Ovary (tissue), 3 donors: ENCODE data around the gene HTR3B.

ENCODE experiments used
- EP300 ChIP-seq: sonication (generic); formaldehyde crosslinking; IDR thresholded peaks from one replicate; pipeline ENCODE4 v1.6.1; 2017; ENCODE audit warnings: antibody characterized with exemption
- POLR2A ChIP-seq: fragments of 450-650 bp; IDR thresholded peaks from one replicate; pipeline ENCODE4 v1.6.1; 2017; ENCODE audit warnings: antibody characterized with exemption, mild to moderate bottlenecking, moderate library complexity
- TF ChIP-seq, protein P1 (sequence below), 3 donors: fragments of 450-650 bp in 2 of 3; fragments of 200-600 bp in 1 of 3; IDR thresholded peaks; one replicate each; pipeline versions ENCODE4 v1.5.1 to v1.8.0; 2016 to 2022; ENCODE audit warnings: antibody characterized with exemption in 3 of 3, mild to moderate bottlenecking in 1 of 3
- donor health status: DM: no; HTN: no; CAD: no.

DNA sequence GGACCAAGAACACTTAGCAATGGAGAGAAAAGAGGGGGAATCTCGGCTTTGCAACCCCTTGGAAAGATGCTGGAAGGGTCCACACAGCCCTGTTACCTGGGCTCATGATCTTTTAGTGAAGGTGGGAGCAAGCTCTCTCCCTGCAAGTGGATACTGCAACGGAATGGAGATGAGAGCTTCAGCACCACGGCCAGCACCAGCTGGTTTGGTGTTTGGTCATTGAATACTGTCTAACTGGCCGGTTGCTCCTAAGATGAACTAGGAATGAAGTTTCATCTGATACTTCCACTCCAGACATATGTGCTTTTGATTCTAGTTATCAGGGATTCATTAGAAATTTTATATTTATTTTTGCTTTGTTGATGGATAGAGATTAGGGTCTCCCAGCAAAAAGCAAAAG lies 86.6 kb downstream of the HTR3B start:
- TF ChIP-seq, protein P1, sequence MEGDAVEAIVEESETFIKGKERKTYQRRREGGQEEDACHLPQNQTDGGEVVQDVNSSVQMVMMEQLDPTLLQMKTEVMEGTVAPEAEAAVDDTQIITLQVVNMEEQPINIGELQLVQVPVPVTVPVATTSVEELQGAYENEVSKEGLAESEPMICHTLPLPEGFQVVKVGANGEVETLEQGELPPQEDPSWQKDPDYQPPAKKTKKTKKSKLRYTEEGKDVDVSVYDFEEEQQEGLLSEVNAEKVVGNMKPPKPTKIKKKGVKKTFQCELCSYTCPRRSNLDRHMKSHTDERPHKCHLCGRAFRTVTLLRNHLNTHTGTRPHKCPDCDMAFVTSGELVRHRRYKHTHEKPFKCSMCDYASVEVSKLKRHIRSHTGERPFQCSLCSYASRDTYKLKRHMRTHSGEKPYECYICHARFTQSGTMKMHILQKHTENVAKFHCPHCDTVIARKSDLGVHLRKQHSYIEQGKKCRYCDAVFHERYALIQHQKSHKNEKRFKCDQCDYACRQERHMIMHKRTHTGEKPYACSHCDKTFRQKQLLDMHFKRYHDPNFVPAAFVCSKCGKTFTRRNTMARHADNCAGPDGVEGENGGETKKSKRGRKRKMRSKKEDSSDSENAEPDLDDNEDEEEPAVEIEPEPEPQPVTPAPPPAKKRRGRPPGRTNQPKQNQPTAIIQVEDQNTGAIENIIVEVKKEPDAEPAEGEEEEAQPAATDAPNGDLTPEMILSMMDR (IDR thresholded peaks at IDR 0.05): no peak
- TF ChIP-seq EP300 (no peak), POLR2A (no peak)
